ENCODE measurements around the gene URI1.

- TF ChIP-seq CTCF (IDR thresholded peaks at IDR 0.05; ENCODE audit: low read length) (no peak), EZH2 (IDR thresholded peaks at IDR 0.05; ENCODE audit: borderline replicate concordance, low read length) (no peak)
Measured at GRCh38 chr19:30049846-30050667, 108.0 kb downstream of the URI1 start.
